GM23248 (cell line): ENCODE measurements around the gene NRF1. TPM values are rescaled to one million over a fixed set of nuclear protein-coding genes. Genes with fewer than 3 reads are reported as not detected.

Source experiments
- DNase-seq: peaks from one replicate; pipeline ENCODE4 v3.0.0-alpha.2; 2015
- H2AFZ ChIP-seq: fragments of 200-600 bp; sonication (generic); 2 replicates; pipeline ENCODE4 v1.6.1; 2016; ENCODE audit warnings: antibody characterized with exemption
- H3F3A ChIP-seq: fragments of 200-600 bp; sonication (generic); 2 replicates; pipeline ENCODE4 v1.6.1; 2016; ENCODE audit warnings: mild to moderate bottlenecking, antibody characterized with exemption, mixed run types; ENCODE audit not compliant: insufficient read depth
- H3K27ac ChIP-seq: fragments of 200-600 bp; sonication (generic); 2 replicates; pipeline ENCODE4 v1.5.1; 2016; ENCODE audit warnings: mild to moderate bottlenecking
- H3K27me3 ChIP-seq: fragments of 200-600 bp; sonication (generic); replicated peaks from 2 replicates; pipeline ENCODE4 v1.6.1; 2016; ENCODE audit warnings: mild to moderate bottlenecking; ENCODE audit not compliant: insufficient read depth
- H3K36me3 ChIP-seq: fragments of 200-600 bp; sonication (generic); 2 replicates; pipeline ENCODE4 v1.6.1; 2016; ENCODE audit warnings: low read depth, mild to moderate bottlenecking
- H3K4me1 ChIP-seq: fragments of 200-600 bp; sonication (generic); 2 replicates; pipeline ENCODE4 v1.6.1; 2016; ENCODE audit warnings: mild to moderate bottlenecking; ENCODE audit not compliant: insufficient read depth
- H3K4me2 ChIP-seq: fragments of 200-600 bp; sonication (generic); one replicate; pipeline ENCODE4 v1.6.1; 2016; ENCODE audit warnings: mild to moderate bottlenecking; ENCODE audit not compliant: unreplicated experiment
- H3K4me3 ChIP-seq: fragments of 200-600 bp; sonication (generic); 2 replicates; pipeline ENCODE4 v1.5.1; 2016; ENCODE audit warnings: mild to moderate bottlenecking
- H3K79me2 ChIP-seq: fragments of 200-600 bp; sonication (generic); 2 replicates; pipeline ENCODE4 v1.6.1; 2016; ENCODE audit warnings: mild to moderate bottlenecking; ENCODE audit not compliant: insufficient read depth
- H3K9ac ChIP-seq: fragments of 200-600 bp; sonication (generic); 2 replicates; pipeline ENCODE4 v1.6.1; 2016; ENCODE audit warnings: mild to moderate bottlenecking
- H3K9me2 ChIP-seq: fragments of 200-600 bp; sonication (generic); 2 replicates; pipeline ENCODE4 v1.6.1; 2016; ENCODE audit warnings: mixed run types, mild to moderate bottlenecking, moderate library complexity; ENCODE audit not compliant: insufficient read depth
- H3K9me3 ChIP-seq: fragments of 200-600 bp; sonication (generic); one replicate; pipeline ENCODE4 v1.6.1; 2017; ENCODE audit warnings: low read depth
- H4K20me1 ChIP-seq: fragments of 200-600 bp; sonication (generic); 2 replicates; pipeline ENCODE4 v1.6.0; 2016; ENCODE audit not compliant: insufficient read depth
- EZH2 ChIP-seq: fragments of 200-600 bp; sonication (generic); IDR thresholded peaks from 2 replicates; pipeline ENCODE4 v1.6.1; 2018; ENCODE audit warnings: antibody characterized with exemption, mild to moderate bottlenecking; ENCODE audit not compliant: insufficient read depth, poor library complexity, severe bottlenecking
- EZH2phosphoT487 ChIP-seq: fragments of 200-600 bp; sonication (generic); IDR thresholded peaks from 2 replicates; pipeline ENCODE4 v1.6.1; 2018; ENCODE audit warnings: antibody characterized with exemption, moderate library complexity, mild to moderate bottlenecking, low read depth; ENCODE audit not compliant: insufficient read depth
- WGBS, 2 experiments: methylation state at CpG; one replicate each; pipeline ENCODE4 v1.1.6; 2015 to 2017; ENCODE audit warnings: low lambda C conversion rate in 2 of 2, low coverage in 1 of 2; ENCODE audit errors: missing lambda C conversion rate in 2 of 2; 5-methylcytosine and 5-hydroxymethylcytosine counted together
- in situ Hi-C: fragments of 300-500 bp; cut with MboI; formaldehyde crosslinking; loops from 2 replicates; pipeline ENCODE4 v1.15.0; 2020
- polyA plus RNA-seq: library from polyadenylated mRNA; unstranded; fragments of >200 nt; fragmentation: Nextera tagmentation; extraction: Ambion mirVana; gene quantifications from 2 replicates; pipeline ENCODE4 v1.2.1, GENCODE V29; 2016
- total RNA-seq: library from RNA; depleted of rRNA; stranded (reverse); fragments of >200 nt; shearing (Covaris generic); gene quantifications from 2 replicates; pipeline ENCODE4 v1.2.3, GENCODE V29; 2014

The NRF1 gene
- total and polyA plus RNA-seq, 2 experiments from 2014 or later, result 3.5 to 11.1 TPM

- H3K79me2 ChIP-seq, result no peaks in the 10 kb centered on the region
- WGBS, 2 experiments, result 94 to 99% methylated on average over 4 of the region's 4 CpGs
- DNase-seq, result no peak
- no peak overlapping the region for H2AFZ ChIP-seq
- H3K27ac ChIP-seq, result no peak overlapping the region
- in situ Hi-C loops, result no loop called here
- no peak overlapping the region for H3K9ac ChIP-seq
- H3K27me3 ChIP-seq, result no peaks in the 10 kb centered on the region
- no peaks in the 10 kb centered on the region for H3F3A ChIP-seq
- no peaks in the 10 kb centered on the region for H3K9me2 ChIP-seq
- no peaks in the 10 kb centered on the region; the same call in 1 of the 2 replicates for H3K36me3 ChIP-seq
- no peak overlapping the region for H3K4me3 ChIP-seq
- 0 out of 2 replicates have a peak, but pooled peaks cover 4% of the 10 kb centered on the region for H3K4me1 ChIP-seq
- H3K4me2 ChIP-seq, result no peak overlapping the region
- TF ChIP-seq EZH2, result no peak
- no peak for TF ChIP-seq EZH2phosphoT487
- no peaks in the 10 kb centered on the region for H4K20me1 ChIP-seq
- no peaks in the 10 kb centered on the region for H3K9me3 ChIP-seq
These were observed 92.2 kb downstream of the NRF1 start for GRCh38 chr7:129703751-129704150.

- in situ Hi-C loops, result no loop called here
- H3K79me2 ChIP-seq, result no peaks in the 10 kb centered on the region
- no peaks in the 10 kb centered on the region for H3K9me2 ChIP-seq
- no peak overlapping the region for H3K27ac ChIP-seq
- no peaks in the 10 kb centered on the region for H3K9me3 ChIP-seq
- no peaks in the 10 kb centered on the region; the same call in 1 of the 2 replicates for H4K20me1 ChIP-seq
- no peaks in the 10 kb centered on the region for H3K4me1 ChIP-seq
- no peak for TF ChIP-seq EZH2phosphoT487
- TF ChIP-seq EZH2, result no peak
- no peak for DNase-seq
- H2AFZ ChIP-seq, result no peak overlapping the region
- H3F3A ChIP-seq, result no peaks in the 10 kb centered on the region
- no peak overlapping the region for H3K4me3 ChIP-seq
- H3K4me2 ChIP-seq, result no peak overlapping the region
- H3K36me3 ChIP-seq, result peaks cover 12% of the 10 kb centered on the region
- 98% methylated on average over 2 of the region's 2 CpGs for WGBS, 2 experiments
- H3K27me3 ChIP-seq, result no peaks in the 10 kb centered on the region
- no peak overlapping the region for H3K9ac ChIP-seq
These were observed 96.5 kb downstream of the NRF1 start for GRCh38 chr7:129707910-129708499.

- Histone ChIP-seq H3K27me3 (no peaks in the 10 kb centered on the region), H3K36me3 (peaks cover 20% of the 10 kb centered on the region), H4K20me1 (no peaks in the 10 kb centered on the region; the same call in 1 of the 2 replicates), H3F3A (no peaks in the 10 kb centered on the region), H3K27ac (no peak overlapping the region), H3K4me3 (no peak overlapping the region), H3K9ac (no peak overlapping the region), H3K4me2 (no peak overlapping the region), H3K79me2 (no peaks in the 10 kb centered on the region), H3K4me1 (no peaks in the 10 kb centered on the region), H3K9me2 (no peaks in the 10 kb centered on the region), H2AFZ (no peak overlapping the region), H3K9me3 (no peaks in the 10 kb centered on the region)
- 100% methylated on average over 1 of the region's 1 CpG for WGBS, 2 experiments
- TF ChIP-seq EZH2phosphoT487 (no peak), EZH2 (no peak)
- no peak for DNase-seq
- in situ Hi-C loops, result no loop called here
These were observed 102.0 kb downstream of the NRF1 start for GRCh38 chr7:129713544-129713943.

GRCh38 chr7:129714514-129715063, 103.1 kb downstream of the NRF1 start:
- 96 to 100% methylated on average over 1 of the region's 1 CpG for WGBS, 2 experiments
- TF ChIP-seq EZH2, result no peak
- no peak for TF ChIP-seq EZH2phosphoT487

More at GRCh38 chr7:129714514-129715063, 103.1 kb downstream of the NRF1 start:
- Histone ChIP-seq H3K27me3 (no peaks in the 10 kb centered on the region), H3K27ac (no peak overlapping the region), H3K9me3 (no peaks in the 10 kb centered on the region), H3K36me3 (peaks cover 23% of the 10 kb centered on the region), H2AFZ (no peak overlapping the region), H3K4me1 (no peaks in the 10 kb centered on the region), H3F3A (no peaks in the 10 kb centered on the region), H4K20me1 (no peaks in the 10 kb centered on the region; the same call in 1 of the 2 replicates), H3K4me3 (no peak overlapping the region), H3K4me2 (no peak overlapping the region), H3K9ac (no peak overlapping the region), H3K9me2 (no peaks in the 10 kb centered on the region), H3K79me2 (no peaks in the 10 kb centered on the region)
- no peak for DNase-seq
- in situ Hi-C loops, result no loop called here
